SK-N-SH (cell line): ENCODE measurements around the gene KCNN1. TPM values are rescaled to one million over a fixed set of nuclear protein-coding genes. Genes with fewer than 3 reads are reported as not detected.

Experiments
- CTCF ChIA-PET: fragments of 300-600, 350-600 bp; formaldehyde crosslinking; extraction: SDS; loops from one replicate; lab custom pipeline; 2021; lab: Yijun Ruan, JAX
- POLR2A ChIA-PET: fragments of 350-600 bp; sonication (Branson Sonifier 250); formaldehyde crosslinking; extraction: SDS; loops from one replicate; lab custom pipeline; 2020; ENCODE audit warnings: antibody characterized with exemption, inconsistent platforms; lab: Yijun Ruan, JAX
- DNase-seq: peaks from one replicate; pipeline ENCODE4 v3.0.0; 2012
- H2AFZ ChIP-seq: fragments of 200-600 bp; sonication (generic); 2 replicates; pipeline ENCODE4 v1.8.1; 2016; ENCODE audit warnings: antibody characterized with exemption, mild to moderate bottlenecking, low read depth
- H3F3A ChIP-seq: fragments of 200-600 bp; sonication (generic); replicated peaks from 2 replicates; pipeline ENCODE3; 2016; ENCODE audit warnings: antibody characterized with exemption, mild to moderate bottlenecking; ENCODE audit not compliant: insufficient read depth
- H3K27ac ChIP-seq, 2 experiments: fragments of 200-500 bp in 1 of 2; fragments of 200-600 bp in 1 of 2; sonication (Bioruptor generic) in 1 of 2; sonication (generic), shearing (Covaris generic) in 1 of 2; 2 replicates each; pipeline versions ENCODE4 v1.5.1 to v1.6.1; 2014 to 2016; ENCODE audit warnings: low read depth in 2 of 2, inconsistent platforms in 1 of 2, low read length in 1 of 2, mild to moderate bottlenecking in 1 of 2, mixed read lengths in 1 of 2
- H3K27me3 ChIP-seq: fragments of 200-600 bp; sonication (generic), shearing (Covaris generic); 2 replicates; pipeline ENCODE4 v1.6.1; 2016; ENCODE audit warnings: mixed run types; ENCODE audit not compliant: insufficient read depth
- H3K36me3 ChIP-seq, 2 experiments: fragments of 200-500 bp in 1 of 2; fragments of 200-600 bp in 1 of 2; sonication (Bioruptor generic) in 1 of 2; sonication (generic) in 1 of 2; replicated peaks in 1 of 2; 2 replicates each; pipeline versions ENCODE3 to v1.5.1; 2014 to 2016; ENCODE audit warnings: low read length in 1 of 2, mild to moderate bottlenecking in 1 of 2; ENCODE audit not compliant: insufficient read depth in 2 of 2, control insufficient read depth in 1 of 2
- H3K4me1 ChIP-seq, 2 experiments: fragments of 200-500 bp in 1 of 2; fragments of 200-600 bp in 1 of 2; sonication (Bioruptor generic) in 1 of 2; sonication (generic), shearing (Covaris generic) in 1 of 2; 2 replicates each; pipeline versions ENCODE4 v1.5.1 to v1.6.1; 2014 to 2016; ENCODE audit warnings: low read depth in 1 of 2, low read length in 1 of 2, mixed run types in 1 of 2; ENCODE audit not compliant: insufficient read depth in 2 of 2, control insufficient read depth in 1 of 2
- H3K4me2 ChIP-seq: fragments of 200-600 bp; sonication (generic), shearing (Covaris generic); 2 replicates; pipeline ENCODE4 v1.6.1; 2017; ENCODE audit warnings: mixed run types
- H3K4me3 ChIP-seq, 2 experiments: fragments of 200-500 bp in 1 of 2; fragments of 200-600 bp in 1 of 2; sonication (Bioruptor generic) in 1 of 2; sonication (generic), shearing (Covaris generic) in 1 of 2; 2 replicates each; pipeline versions ENCODE4 v1.5.1 to v1.8.1; 2014 to 2016; ENCODE audit warnings: low read depth in 2 of 2, inconsistent platforms in 1 of 2, low read length in 1 of 2, mild to moderate bottlenecking in 1 of 2, mixed read lengths in 1 of 2, moderate library complexity in 1 of 2
- H3K79me2 ChIP-seq: fragments of 200-600 bp; sonication (generic); 2 replicates; pipeline ENCODE4 v1.8.1; 2017; ENCODE audit warnings: mild to moderate bottlenecking; ENCODE audit not compliant: insufficient read depth
- H3K9ac ChIP-seq: fragments of 200-600 bp; sonication (generic); 2 replicates; pipeline ENCODE4 v1.6.1; 2017; ENCODE audit warnings: mixed run types
- H3K9me2 ChIP-seq: fragments of 200-600 bp; sonication (generic); 2 replicates; pipeline ENCODE4 v1.6.1; 2017; ENCODE audit warnings: mixed run types
- H3K9me3 ChIP-seq: fragments of 200-600 bp; sonication (generic); 2 replicates; pipeline ENCODE4 v1.6.1; 2017; ENCODE audit warnings: mixed run types, mild to moderate bottlenecking, moderate library complexity
- H4K20me1 ChIP-seq: fragments of 200-600 bp; sonication (generic); 2 replicates; pipeline ENCODE4 v1.6.1; 2017; ENCODE audit warnings: mild to moderate bottlenecking, mixed run types; ENCODE audit not compliant: insufficient read depth
- CHD2 ChIP-seq: fragments of 150-350 bp; IDR thresholded peaks from 2 replicates; pipeline ENCODE4 v1.6.1; 2018; ENCODE audit warnings: low read length; ENCODE audit not compliant: partially characterized antibody
- CTCF ChIP-seq: fragments of 200-600 bp; sonication (generic); IDR thresholded peaks from 2 replicates; pipeline ENCODE4 v1.6.1; 2017; ENCODE audit warnings: antibody characterized with exemption, mild to moderate bottlenecking, moderate library complexity
- FOXJ3 ChIP-seq: sonication (generic); formaldehyde crosslinking; IDR thresholded peaks from 2 replicates; pipeline ENCODE4 v1.5.1; 2020; ENCODE audit warnings: mild to moderate bottlenecking, missing genetic modification reagents
- FOXM1 ChIP-seq: IDR thresholded peaks from 2 replicates; pipeline ENCODE4 v1.4.0; 2012; ENCODE audit warnings: low read depth, mild to moderate bottlenecking
- GABPA ChIP-seq: IDR thresholded peaks from 2 replicates; pipeline ENCODE4 v1.4.0; 2012; ENCODE audit warnings: low read depth, mild to moderate bottlenecking
- GATA2 ChIP-seq: sonication (generic); formaldehyde crosslinking; IDR thresholded peaks from 2 replicates; pipeline ENCODE4 v1.5.0; 2020; ENCODE audit warnings: mild to moderate bottlenecking, missing genetic modification reagents
- JUND ChIP-seq: IDR thresholded peaks from 2 replicates; pipeline ENCODE4 v1.4.0; 2012
- MEF2A ChIP-seq: IDR thresholded peaks from 2 replicates; pipeline ENCODE4 v1.4.0; 2012; ENCODE audit warnings: low read depth, borderline replicate concordance
- MXI1 ChIP-seq: IDR thresholded peaks from 2 replicates; pipeline ENCODE4 v1.6.1; 2012; ENCODE audit warnings: mild to moderate bottlenecking, low read depth, low read length, improper control_type of control experiment
- NFIC ChIP-seq: IDR thresholded peaks from 2 replicates; pipeline ENCODE4 v1.4.0; 2012; ENCODE audit warnings: borderline replicate concordance
- PBX3 ChIP-seq: IDR thresholded peaks from 2 replicates; pipeline ENCODE4; 2012
- POLR2AphosphoS5 ChIP-seq: IDR thresholded peaks from 2 replicates; pipeline ENCODE4 v1.6.1; 2012; ENCODE audit warnings: low read depth, low read length
- RAD21 ChIP-seq: IDR thresholded peaks from 2 replicates; pipeline ENCODE4 v1.6.1; 2012; ENCODE audit warnings: mild to moderate bottlenecking, low read length
- REST ChIP-seq: IDR thresholded peaks from 2 replicates; pipeline ENCODE4 v1.6.1; 2012; ENCODE audit warnings: mild to moderate bottlenecking, low read depth, low read length, moderate library complexity
- RXRA ChIP-seq: IDR thresholded peaks from 2 replicates; pipeline ENCODE4 v1.4.0; 2012; ENCODE audit warnings: low read depth, mild to moderate bottlenecking, borderline replicate concordance
- TAF1 ChIP-seq: IDR thresholded peaks from 2 replicates; pipeline ENCODE4 v1.6.1; 2012; ENCODE audit warnings: low read depth, mild to moderate bottlenecking, low read length, moderate library complexity, borderline replicate concordance
- TEAD4 ChIP-seq: IDR thresholded peaks from 2 replicates; pipeline ENCODE4 v1.4.0; 2012; ENCODE audit warnings: mild to moderate bottlenecking, borderline replicate concordance; ENCODE audit not compliant: insufficient read depth
- USF1 ChIP-seq: IDR thresholded peaks from 2 replicates; pipeline ENCODE4 v1.4.0; 2012; ENCODE audit warnings: low read depth, borderline replicate concordance
- USF2 ChIP-seq: fragments of 150-350 bp; IDR thresholded peaks from 2 replicates; pipeline ENCODE4 v1.6.1; 2017; ENCODE audit warnings: antibody characterized with exemption, low read length, low read depth, borderline replicate concordance
- ZBTB33 ChIP-seq: IDR thresholded peaks from 2 replicates; pipeline ENCODE4 v1.4.0; 2012; ENCODE audit warnings: low read depth, borderline replicate concordance
- WGBS: methylation state at CpG from one replicate; pipeline ENCODE4 v1.1.6; 2017; ENCODE audit warnings: low lambda C conversion rate; 5-methylcytosine and 5-hydroxymethylcytosine counted together
- polyA plus RNA-seq, 3 experiments: library from polyadenylated mRNA; depleted of rRNA; stranded (reverse); fragments of >200 nt; gene quantifications; 2 replicates each; pipeline ENCODE4 v1.2.3, GENCODE V29; 2012

KCNN1 gene
- polyA plus RNA-seq, 1 of the 3 experiments (the other 2 are of a cell fraction) = 3.6 TPM

- Histone ChIP-seq H3K9ac (no peak overlapping the region), H3K27me3 (no peaks in the 10 kb centered on the region), H3K4me2 (peak overlapping the region; percentile 93), H3K4me1 (peaks cover 2 to 8% of the 10 kb centered on the region in 2 experiments; a peak in 1 of 4 replicates), H3K9me2 (no peaks in the 10 kb centered on the region)
- POLR2A ChIA-PET = no interaction called here
- DNase-seq = peak; percentile 27
- no peak for TF ChIP-seq TEAD4
- no peak for TF ChIP-seq NFIC
- TF ChIP-seq CTCF = no peak
- TF ChIP-seq RAD21 = no peak
- no peak for TF ChIP-seq FOXM1
- TF ChIP-seq MXI1 = no peak
- no peak for TF ChIP-seq GATA2 (CRISPR knock-in tag)
- no peak for TF ChIP-seq USF1
- no peak for TF ChIP-seq RXRA
- TF ChIP-seq USF2 = no peak
- TF ChIP-seq TAF1 = no peak
- TF ChIP-seq POLR2AphosphoS5 = no peak
- no peak for TF ChIP-seq FOXJ3 (CRISPR knock-in tag)
- no peak for TF ChIP-seq MEF2A
- no peak for TF ChIP-seq ZBTB33
- TF ChIP-seq JUND = no peak
- TF ChIP-seq PBX3 = no peak
- no peak for TF ChIP-seq CHD2
- TF ChIP-seq REST = no peak
- TF ChIP-seq GABPA = no peak
- TF ChIP-seq, all 33 proteins: peak for 0
- Histone ChIP-seq H2AFZ (no peak overlapping the region), H3K27ac (no peak overlapping the region), H3K79me2 (peaks cover 9% of the 10 kb centered on the region; the same call in 1 of the 2 replicates), H3K36me3 (no peaks in the 10 kb centered on the region), H3K4me3 (peak overlapping the region in 1 of 2 experiments; percentile 78; a peak in 2 of 4 replicates), H3F3A (peaks cover 4% of the 10 kb centered on the region), H4K20me1 (no peaks in the 10 kb centered on the region), H3K9me3 (no peaks in the 10 kb centered on the region)
- 98% methylated on average over 18 of the region's 27 CpGs for WGBS
- CTCF ChIA-PET = interaction anchor here (1.2 to 16.7 kb wide), 3 partner anchors 56 to 63 kb away, joined by 3 to 464 read pairs (median 24); partner anchors contain the start of gene CCDC124
Measured at GRCh38 chr19:18002347-18002850, 35.5 kb downstream of the KCNN1 start.
